Neural crest cell (in vitro differentiated cells): ENCODE data around the gene NUMBL. TPM values are rescaled to one million over a fixed set of nuclear protein-coding genes. Genes with fewer than 3 reads are reported as not detected.

Experiments used
- DNase-seq: peaks from one replicate; pipeline ENCODE4 v3.0.0; 2021; ENCODE audit warnings: low read depth, mixed read lengths, low spot score
- H3K27ac Mint-ChIP-seq: one replicate; pipeline ENCODE4 v1.8.0; 2021; ENCODE audit warnings: mild to moderate bottlenecking, mixed read lengths; ENCODE audit not compliant: unreplicated experiment
- H3K27me3 Mint-ChIP-seq: 2 replicates; pipeline ENCODE4 v1.8.0; 2021; ENCODE audit warnings: low read depth, mild to moderate bottlenecking, mixed read lengths
- H3K36me3 Mint-ChIP-seq: 2 replicates; pipeline ENCODE4 v1.8.0; 2021; ENCODE audit warnings: low read depth, mild to moderate bottlenecking, mixed read lengths
- H3K4me1 Mint-ChIP-seq: 2 replicates; pipeline ENCODE4 v1.8.0; 2021; ENCODE audit warnings: mixed read lengths
- H3K4me3 Mint-ChIP-seq: one replicate; pipeline ENCODE4 v1.8.0; 2021; ENCODE audit warnings: mild to moderate bottlenecking, mixed read lengths
- H3K9me3 Mint-ChIP-seq: 2 replicates; pipeline ENCODE4 v1.8.0; 2021; ENCODE audit warnings: mixed read lengths
- total RNA-seq: library from RNA; stranded (reverse); gene quantifications from 2 replicates; pipeline ENCODE4 v1.2.1, GENCODE V29; 2021
- TF ChIP-seq, protein P1 (sequence below): fragments of 200-600 bp; sonication (generic); conservative IDR thresholded peaks from 2 replicates; pipeline ENCODE4 v1.5.0; 2021; ENCODE audit warnings: antibody characterized with exemption, mild to moderate bottlenecking

Gene NUMBL
- total RNA-seq, 1 donor from 2014 or later: 26.8 TPM

- Mint-ChIP-seq H3K4me3 (peak overlapping the region; percentile 39), H3K9me3 (no peaks in the 10 kb centered on the region), H3K27me3 (peaks cover 2% of the 10 kb centered on the region), H3K36me3 (no peaks in the 10 kb centered on the region), H3K27ac (no peak overlapping the region), H3K4me1 (peaks cover 5% of the 10 kb centered on the region)
- DNase-seq: no peak
- TF ChIP-seq, protein P1, sequence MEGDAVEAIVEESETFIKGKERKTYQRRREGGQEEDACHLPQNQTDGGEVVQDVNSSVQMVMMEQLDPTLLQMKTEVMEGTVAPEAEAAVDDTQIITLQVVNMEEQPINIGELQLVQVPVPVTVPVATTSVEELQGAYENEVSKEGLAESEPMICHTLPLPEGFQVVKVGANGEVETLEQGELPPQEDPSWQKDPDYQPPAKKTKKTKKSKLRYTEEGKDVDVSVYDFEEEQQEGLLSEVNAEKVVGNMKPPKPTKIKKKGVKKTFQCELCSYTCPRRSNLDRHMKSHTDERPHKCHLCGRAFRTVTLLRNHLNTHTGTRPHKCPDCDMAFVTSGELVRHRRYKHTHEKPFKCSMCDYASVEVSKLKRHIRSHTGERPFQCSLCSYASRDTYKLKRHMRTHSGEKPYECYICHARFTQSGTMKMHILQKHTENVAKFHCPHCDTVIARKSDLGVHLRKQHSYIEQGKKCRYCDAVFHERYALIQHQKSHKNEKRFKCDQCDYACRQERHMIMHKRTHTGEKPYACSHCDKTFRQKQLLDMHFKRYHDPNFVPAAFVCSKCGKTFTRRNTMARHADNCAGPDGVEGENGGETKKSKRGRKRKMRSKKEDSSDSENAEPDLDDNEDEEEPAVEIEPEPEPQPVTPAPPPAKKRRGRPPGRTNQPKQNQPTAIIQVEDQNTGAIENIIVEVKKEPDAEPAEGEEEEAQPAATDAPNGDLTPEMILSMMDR: no peak
Observed at GRCh38 chr19:40692212-40692551, 1.7 kb upstream of the NUMBL start.

- TF ChIP-seq, protein P1: no peak
- DNase-seq: no peak
- Mint-ChIP-seq H3K27ac (no peak overlapping the region), H3K27me3 (peaks cover 2% of the 10 kb centered on the region), H3K4me3 (no peak overlapping the region), H3K36me3 (no peaks in the 10 kb centered on the region), H3K4me1 (peaks cover 5% of the 10 kb centered on the region), H3K9me3 (no peaks in the 10 kb centered on the region)
Observed at GRCh38 chr19:40691421-40692211, 1.2 kb upstream of the NUMBL start.

GRCh38 chr19:40690693-40691420, 406 bp upstream of the NUMBL start:
- Mint-ChIP-seq H3K27ac (peak overlapping the region; percentile 98), H3K4me3 (peak overlapping the region; percentile 95), H3K36me3 (peaks cover 3% of the 10 kb centered on the region), H3K9me3 (no peaks in the 10 kb centered on the region), H3K27me3 (peaks cover 2% of the 10 kb centered on the region), H3K4me1 (peaks cover 5% of the 10 kb centered on the region)
- TF ChIP-seq, protein P1: no peak
- peak; percentile 82 for DNase-seq

DNA sequence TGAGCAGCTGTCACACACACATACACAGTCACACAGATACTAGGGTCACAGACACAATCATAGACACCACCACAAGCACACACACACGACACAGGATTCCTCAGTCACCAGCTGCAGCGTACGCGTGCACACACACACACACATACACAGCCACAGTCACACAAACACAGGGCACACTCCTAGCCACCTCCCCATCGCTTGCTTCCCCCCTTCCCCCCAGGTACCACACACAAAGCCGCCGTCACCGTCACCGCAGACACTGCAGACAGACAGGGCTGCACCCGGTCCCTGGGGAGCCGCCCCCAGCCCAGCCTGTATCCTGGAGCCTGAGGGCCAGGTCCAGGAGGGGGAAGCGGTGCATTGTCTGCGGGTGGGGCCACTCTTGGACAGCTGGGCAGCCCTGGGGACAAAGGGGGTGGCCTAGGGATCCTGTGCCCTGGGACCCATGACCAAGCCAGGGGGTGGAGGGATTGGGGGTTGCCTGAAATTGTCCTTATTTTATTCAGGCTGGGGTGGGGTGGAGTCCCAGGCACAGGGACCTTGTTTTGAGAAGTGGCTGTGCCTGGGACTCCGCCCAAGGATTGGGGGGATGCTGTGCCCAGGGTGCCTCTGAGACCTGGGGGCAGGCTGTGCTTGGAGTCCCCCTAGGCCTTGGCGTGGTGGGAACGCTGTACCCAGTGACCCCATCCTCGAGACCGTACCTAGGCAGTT, 957 bp downstream of the NUMBL start:
- peaks cover 5% of the 10 kb centered on the region for H3K4me1 Mint-ChIP-seq
- no peak for DNase-seq

DNA sequence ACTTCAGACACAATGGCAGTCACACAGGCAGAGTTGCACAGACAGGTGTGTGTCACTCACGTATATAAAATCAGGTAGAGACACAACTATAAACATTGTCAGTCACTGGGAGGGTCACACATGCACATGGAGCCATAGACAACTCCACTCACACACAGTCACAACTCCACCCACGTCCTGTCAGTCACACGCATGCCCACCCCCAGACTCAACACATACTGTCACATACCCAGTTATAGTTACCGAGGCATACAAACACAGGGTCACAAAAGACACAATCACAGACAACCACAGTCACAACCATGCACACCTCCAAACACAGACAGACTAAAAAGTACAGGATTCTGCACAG, 1.5 kb downstream of the NUMBL start:
- TF ChIP-seq, protein P1: no peak
- no peak for DNase-seq
- Mint-ChIP-seq H3K27ac (no peak overlapping the region), H3K27me3 (peaks cover 2% of the 10 kb centered on the region), H3K9me3 (no peaks in the 10 kb centered on the region), H3K4me1 (peaks cover 5% of the 10 kb centered on the region), H3K36me3 (peaks cover 11% of the 10 kb centered on the region), H3K4me3 (no peak overlapping the region)

More for the DNA sequence above, 957 bp downstream of the NUMBL start:
- Mint-ChIP-seq H3K27ac (no peak overlapping the region), H3K9me3 (no peaks in the 10 kb centered on the region), H3K27me3 (peaks cover 2% of the 10 kb centered on the region), H3K4me3 (peak overlapping the region; percentile 80), H3K36me3 (peaks cover 11% of the 10 kb centered on the region)
- TF ChIP-seq, protein P1: no peak
